Right forelimb (tissue), 1 donor: ENCODE data around the gene IFIT2.
"Not testable (repeated sequence)": the region's sequence is repeated elsewhere in the genome, so short reads cannot be mapped to it uniquely, and the experiment has no call there.

Source experiments
- DNase-seq: peaks from one replicate; pipeline ENCODE4 v3.0.0-alpha.2; 2018

The IFIT2 gene

DNA sequence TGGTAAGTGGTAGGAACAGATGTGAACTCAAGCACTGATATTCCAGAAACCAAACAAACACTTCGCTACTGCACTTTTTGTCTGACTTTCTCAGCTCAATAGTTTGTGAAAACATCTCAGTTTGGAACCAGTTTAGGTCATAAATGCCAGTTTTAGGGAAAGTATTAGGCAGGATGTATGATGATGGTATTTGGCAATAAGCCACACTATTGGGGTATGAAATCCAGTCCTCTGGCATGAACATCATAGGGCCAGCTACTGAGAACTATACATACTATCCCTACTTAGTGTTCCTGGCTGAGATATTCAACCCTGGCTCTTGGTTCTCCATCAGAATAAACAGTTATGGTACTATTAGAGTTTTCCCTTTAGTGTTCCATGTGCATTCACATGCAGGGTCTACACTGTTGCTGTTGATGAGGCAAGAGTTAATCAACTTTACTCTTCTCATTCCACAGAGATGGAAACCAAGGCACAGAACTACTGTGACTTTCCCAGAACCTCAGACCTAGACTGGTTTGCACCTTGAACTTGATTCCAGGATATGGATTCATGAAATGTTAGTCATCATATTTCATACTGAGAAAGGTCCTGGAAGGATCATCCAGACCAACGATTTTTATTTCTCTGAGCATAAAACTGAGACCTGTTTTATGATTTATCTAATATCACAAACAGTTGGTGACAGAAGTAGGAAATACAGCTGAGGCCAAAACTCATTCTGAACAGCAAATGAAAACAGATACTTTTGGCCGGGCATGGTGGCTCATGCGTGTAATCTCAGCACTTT, 20.0 kb upstream of the IFIT2 start:
- no peak for DNase-seq

DNA sequence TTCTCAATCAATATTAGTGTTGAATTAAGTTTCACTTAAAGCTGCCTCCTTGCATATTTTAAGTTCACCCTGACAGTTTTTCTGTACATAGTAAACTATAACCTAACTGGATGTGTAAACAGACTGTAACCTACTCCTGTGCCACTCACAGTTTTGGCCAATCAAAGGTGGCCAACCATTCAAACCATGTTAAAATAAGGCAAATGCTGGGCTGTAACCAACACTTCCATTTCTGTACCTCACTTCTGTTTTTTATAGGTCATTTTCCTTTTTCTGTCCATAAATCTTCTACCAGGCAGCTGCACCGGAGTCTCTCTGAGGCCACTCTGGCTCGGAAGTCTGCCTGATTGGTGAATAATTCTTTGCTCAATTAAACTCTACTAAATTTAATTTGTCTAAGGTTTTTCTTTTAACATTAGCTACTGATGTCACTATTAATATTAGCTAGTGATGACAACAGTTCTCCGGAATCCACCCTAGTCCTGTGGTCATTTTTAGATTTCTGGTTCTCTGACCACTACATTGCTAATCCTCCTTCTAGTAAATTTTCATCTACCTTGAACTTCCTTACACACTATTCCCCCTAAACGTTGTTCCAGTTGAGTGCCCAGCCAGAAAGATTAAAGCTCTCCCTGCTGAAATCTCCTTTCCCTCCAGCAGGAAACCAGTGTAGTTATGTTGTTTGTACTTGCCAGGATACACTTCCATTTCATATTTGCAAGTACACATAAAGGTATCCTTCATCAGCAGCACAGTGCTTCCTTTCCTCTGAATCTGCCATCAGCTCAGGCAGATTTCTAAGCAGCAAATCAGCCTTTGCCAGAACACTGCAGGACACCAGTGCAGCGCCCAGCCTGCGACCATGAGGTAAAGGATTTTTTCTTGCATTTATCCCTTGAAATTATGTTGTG, 18.6 kb upstream of the IFIT2 start:
- DNase-seq = peak; percentile 57

DNA sequence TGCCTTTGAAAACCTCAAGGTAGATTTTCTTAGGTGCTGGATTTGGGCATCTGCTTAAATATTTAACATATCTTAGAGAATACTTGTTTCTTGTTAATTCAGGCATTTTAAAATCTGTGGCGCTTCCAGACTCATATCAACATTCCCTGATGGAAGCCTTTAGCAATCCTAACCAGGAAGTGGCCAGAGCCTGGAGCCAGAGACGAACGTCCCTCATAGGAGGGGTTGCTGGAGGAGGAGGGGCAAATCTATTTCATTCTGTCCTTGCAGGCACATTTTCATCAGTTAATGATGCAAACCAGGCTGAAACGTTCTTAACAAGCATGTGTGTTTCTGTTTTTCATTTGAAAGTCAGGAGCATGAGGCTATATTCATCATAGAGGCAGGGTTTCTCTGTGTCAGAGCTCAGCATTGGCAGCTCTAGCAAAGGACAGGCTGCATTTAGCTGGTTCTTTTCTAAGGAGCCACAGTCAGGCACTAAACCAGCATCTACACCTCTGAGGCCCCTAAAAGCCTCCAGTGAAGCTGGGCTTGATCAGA, 17.8 kb upstream of the IFIT2 start:
- DNase-seq = peak; percentile 67

DNA sequence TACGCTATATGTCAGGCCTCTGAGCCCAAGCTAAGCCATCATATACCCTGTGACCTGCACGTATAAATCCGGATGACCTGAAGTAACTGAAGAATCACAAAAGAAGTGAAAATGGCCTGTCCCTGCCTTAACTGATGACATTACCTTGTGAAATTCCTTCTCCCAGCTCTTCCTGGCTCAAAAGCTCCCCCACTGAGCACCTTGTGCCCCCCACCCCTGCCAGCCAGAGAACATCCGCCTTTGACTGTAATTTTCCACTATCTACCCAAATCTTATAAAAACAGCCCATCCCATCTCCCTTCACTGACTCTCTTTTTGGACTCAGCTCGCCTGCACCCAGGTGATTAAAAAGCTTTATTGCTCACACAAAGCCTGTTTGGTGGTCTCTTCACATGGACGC, 17.1 kb upstream of the IFIT2 start:
- not testable (repeated sequence) for DNase-seq

- DNase-seq = not testable (repeated sequence)
Measured at GRCh38 chr10:89285303-89285702, 16.5 kb upstream of the IFIT2 start.

- no peak for DNase-seq
Measured at GRCh38 chr10:89294721-89295239, 7.1 kb upstream of the IFIT2 start.

- no peak for DNase-seq
Measured at GRCh38 chr10:89295597-89295996, 6.2 kb upstream of the IFIT2 start.

GRCh38 chr10:89296220-89296648, 5.6 kb upstream of the IFIT2 start:
- DNase-seq = no peak

GRCh38 chr10:89297356-89297755, 4.5 kb upstream of the IFIT2 start:
- no peak for DNase-seq

- DNase-seq = no peak
Measured at GRCh38 chr10:89297791-89298190, 4.1 kb upstream of the IFIT2 start.

GRCh38 chr10:89299031-89299430, 2.8 kb upstream of the IFIT2 start:
- DNase-seq = no peak

GRCh38 chr10:89301232-89301631, 614 bp upstream of the IFIT2 start:
- no peak for DNase-seq

DNA sequence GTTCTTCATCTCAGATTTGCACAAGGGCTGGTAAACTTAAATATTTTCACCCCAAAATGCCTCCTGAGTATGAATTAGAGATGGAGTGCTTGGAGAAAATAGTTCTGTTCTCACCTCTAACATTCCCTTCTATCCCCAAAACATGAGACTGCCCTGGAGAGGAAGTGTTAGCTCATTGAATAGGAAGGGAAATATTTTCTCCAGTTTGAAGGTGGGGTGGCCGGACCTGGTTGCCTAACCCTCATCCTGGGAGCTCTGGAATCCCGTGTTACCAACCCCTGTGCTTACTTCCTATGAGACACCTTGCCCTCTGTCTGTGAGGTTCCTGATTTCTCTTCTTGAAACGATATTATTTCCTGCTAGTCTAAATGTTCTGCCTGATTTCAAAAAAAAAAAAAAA, 779 bp downstream of the IFIT2 start:
- no peak for DNase-seq

GRCh38 chr10:89303161-89303560, 1.3 kb downstream of the IFIT2 start:
- DNase-seq = no peak

DNA sequence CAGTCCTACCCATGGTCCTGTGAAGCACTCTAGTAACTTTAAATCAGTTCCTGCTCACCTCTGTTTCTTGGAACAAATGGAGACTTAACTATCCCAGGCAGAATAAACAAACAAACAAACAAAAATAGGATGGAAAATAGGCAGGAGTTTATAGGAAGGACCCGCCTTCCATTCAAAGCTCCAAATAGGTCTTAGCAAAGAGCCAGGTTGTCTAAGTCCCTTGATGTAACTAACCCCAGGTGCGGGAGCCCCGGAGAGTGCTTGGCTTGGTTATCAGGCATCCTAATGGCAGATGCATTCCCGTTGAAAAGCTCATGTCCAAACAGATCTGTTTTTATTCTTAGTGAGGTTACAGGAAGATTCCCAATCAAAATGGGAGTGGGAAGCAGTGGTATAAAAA, 2.2 kb downstream of the IFIT2 start:
- no peak for DNase-seq

DNA sequence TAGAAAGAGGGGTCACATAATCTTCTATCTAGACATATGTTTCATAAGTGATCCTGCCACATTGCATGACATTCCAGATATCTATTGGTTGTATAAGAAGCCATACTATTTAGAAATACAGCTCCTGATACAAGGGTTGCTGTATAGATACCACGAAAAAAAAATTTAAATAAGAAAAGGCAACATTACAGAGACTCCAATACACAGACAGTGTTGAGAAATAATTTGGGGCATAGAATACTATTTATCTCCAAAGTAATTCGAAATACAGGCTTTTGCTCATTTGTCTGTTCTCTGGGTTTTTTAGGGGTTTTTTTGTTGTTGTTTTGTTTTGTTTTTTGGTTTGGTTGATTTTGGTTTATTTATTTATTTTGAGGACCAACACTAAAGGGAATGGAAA, 2.6 kb downstream of the IFIT2 start:
- DNase-seq = no peak

DNA sequence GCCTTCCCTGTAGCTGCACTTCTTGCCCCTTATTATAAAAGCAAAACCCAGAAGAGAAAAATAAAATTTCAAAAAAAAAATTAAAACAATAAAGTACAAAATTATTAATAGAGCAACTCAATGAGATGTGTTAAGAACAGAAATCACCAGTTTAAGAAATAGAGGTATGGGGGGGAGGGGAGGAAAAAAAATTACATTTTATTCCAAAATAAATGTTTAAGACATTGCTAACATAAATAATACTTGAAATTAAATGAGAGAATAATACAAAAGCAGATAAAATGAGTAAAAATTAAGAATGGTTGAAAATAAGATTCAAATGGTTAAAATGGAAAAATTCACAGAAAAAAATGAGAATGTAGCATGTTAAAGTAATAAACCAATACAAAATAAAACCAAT, 3.1 kb downstream of the IFIT2 start:
- DNase-seq = no peak

DNA sequence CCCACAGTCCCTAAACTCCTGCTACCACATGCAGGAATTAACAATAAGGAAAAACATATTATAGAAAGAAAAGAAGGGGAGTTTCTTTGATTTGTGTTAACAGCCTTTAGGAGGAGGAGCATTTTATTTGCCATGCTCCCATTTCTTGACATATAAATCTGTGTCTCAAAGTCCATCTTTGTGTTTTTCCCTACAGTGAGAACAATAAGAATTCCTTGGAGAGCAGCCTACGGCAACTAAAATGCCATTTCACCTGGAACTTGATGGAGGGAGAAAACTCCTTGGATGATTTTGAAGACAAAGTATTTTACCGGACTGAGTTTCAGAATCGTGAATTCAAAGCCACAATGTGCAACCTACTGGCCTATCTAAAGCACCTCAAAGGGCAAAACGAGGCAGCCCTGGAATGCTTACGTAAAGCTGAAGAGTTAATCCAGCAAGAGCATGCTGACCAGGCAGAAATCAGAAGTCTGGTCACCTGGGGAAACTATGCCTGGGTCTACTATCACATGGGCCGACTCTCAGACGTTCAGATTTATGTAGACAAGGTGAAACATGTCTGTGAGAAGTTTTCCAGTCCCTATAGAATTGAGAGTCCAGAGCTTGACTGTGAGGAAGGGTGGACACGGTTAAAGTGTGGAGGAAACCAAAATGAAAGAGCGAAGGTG, 4.1 kb downstream of the IFIT2 start:
- no peak for DNase-seq

DNA sequence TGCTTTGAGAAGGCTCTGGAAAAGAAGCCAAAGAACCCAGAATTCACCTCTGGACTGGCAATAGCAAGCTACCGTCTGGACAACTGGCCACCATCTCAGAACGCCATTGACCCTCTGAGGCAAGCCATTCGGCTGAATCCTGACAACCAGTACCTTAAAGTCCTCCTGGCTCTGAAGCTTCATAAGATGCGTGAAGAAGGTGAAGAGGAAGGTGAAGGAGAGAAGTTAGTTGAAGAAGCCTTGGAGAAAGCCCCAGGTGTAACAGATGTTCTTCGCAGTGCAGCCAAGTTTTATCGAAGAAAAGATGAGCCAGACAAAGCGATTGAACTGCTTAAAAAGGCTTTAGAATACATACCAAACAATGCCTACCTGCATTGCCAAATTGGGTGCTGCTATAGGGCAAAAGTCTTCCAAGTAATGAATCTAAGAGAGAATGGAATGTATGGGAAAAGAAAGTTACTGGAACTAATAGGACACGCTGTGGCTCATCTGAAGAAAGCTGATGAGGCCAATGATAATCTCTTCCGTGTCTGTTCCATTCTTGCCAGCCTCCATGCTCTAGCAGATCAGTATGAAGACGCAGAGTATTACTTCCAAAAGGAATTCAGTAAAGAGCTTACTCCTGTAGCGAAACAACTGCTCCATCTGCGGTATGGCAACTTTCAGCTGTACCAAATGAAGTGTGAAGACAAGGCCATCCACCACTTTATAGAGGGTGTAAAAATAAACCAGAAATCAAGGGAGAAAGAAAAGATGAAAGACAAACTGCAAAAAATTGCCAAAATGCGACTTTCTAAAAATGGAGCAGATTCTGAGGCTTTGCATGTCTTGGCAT, 4.8 kb downstream of the IFIT2 start:
- no peak for DNase-seq

- DNase-seq = no peak
Measured at GRCh38 chr10:89307269-89307577, 5.4 kb downstream of the IFIT2 start.

DNA sequence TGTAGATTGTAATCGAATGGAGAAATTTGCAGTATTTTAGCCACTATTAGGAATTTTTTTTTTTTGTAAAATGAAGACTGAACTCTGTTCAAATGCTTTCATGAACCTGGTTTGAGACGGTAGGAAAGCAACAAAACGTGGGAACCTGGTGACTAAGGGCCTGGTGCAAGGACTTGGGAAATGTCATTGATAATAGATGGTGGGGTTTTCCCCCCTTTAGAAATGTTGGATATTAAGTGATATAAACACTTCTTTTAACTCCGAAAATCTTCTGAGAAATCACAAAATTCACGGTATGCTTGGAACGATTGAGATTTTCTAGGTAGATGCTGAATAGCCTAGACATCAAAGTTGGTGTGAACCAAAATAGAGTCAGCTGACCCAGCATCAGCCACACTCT, 6.4 kb downstream of the IFIT2 start:
- no peak for DNase-seq

DNA sequence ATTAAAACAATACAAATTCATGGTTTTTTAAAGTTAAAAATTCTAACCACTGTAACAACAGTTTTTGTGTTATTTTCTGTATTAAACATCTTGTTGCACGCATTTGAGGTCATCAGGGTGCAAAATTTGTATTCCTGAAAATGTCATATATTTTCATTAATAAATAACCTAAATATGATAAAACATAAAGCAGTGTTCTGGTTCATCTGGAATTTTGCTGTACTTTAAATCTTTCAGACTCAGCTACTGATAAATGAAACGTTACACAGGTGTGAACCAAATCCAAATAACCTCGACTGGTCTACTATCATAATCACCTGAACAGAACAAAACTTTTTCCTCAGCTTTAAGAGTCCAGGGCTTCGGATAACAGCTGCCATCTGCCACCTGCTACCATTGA, 6.9 kb downstream of the IFIT2 start:
- no peak for DNase-seq
